ENCODE measurements around the gene G6PC2.

DNA sequence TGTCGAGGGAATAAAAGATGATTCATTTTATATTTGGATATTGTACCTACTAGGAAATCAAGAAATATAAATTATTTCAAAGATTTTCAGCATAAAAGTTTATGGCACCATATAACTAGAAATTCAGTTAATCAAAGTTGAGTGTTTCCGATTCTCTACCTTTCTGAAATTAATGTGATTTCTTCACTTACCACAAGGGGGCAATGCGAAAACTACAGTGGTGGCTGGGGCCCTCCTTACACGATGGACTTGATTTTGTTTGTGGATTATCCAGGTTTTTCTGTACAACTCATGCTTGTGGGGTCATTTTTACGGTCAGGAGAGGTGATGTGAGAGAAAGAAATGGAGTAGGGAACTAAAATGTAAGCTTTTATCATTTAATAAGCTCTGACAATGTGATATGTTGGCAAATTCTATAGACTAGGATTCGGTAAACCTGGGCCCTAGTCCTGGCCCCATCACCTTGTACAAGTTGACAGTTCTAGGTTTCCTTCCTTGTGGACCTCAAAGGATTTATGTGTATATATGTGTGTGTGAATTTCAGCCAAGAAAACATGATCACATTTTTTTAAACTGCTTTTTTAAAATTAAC lies 47.6 kb downstream of the G6PC2 start:
- TF ChIP-seq, protein P1, sequence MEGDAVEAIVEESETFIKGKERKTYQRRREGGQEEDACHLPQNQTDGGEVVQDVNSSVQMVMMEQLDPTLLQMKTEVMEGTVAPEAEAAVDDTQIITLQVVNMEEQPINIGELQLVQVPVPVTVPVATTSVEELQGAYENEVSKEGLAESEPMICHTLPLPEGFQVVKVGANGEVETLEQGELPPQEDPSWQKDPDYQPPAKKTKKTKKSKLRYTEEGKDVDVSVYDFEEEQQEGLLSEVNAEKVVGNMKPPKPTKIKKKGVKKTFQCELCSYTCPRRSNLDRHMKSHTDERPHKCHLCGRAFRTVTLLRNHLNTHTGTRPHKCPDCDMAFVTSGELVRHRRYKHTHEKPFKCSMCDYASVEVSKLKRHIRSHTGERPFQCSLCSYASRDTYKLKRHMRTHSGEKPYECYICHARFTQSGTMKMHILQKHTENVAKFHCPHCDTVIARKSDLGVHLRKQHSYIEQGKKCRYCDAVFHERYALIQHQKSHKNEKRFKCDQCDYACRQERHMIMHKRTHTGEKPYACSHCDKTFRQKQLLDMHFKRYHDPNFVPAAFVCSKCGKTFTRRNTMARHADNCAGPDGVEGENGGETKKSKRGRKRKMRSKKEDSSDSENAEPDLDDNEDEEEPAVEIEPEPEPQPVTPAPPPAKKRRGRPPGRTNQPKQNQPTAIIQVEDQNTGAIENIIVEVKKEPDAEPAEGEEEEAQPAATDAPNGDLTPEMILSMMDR (conservative IDR thresholded peaks at IDR 0.05; ENCODE audit: low read length) = peak; percentile 83
- TF ChIP-seq EZH2phosphoT487 (IDR thresholded peaks at IDR 0.05; ENCODE audit: borderline replicate concordance, low read depth, low read length) = no peak
